Dedifferentiated amniotic fluid mesenchymal stem cell (primary cell): ENCODE results near the gene GRK5.

Source experiments
- DNase-seq: peaks from one replicate; pipeline ENCODE4 v3.0.0-alpha.2; 2016; ENCODE audit errors: extremely low spot score

The GRK5 gene

GRCh38 chr10:119316002-119316358, 108.6 kb downstream of the GRK5 start:
- no peak for DNase-seq

GRCh38 chr10:119316729-119317097, 109.3 kb downstream of the GRK5 start:
- peak; percentile 61 for DNase-seq

GRCh38 chr10:119318411-119319160, 111.2 kb downstream of the GRK5 start:
- no peak for DNase-seq

GRCh38 chr10:119319161-119319919, 112.0 kb downstream of the GRK5 start:
- DNase-seq, result no peak

GRCh38 chr10:119319920-119320258, 112.5 kb downstream of the GRK5 start:
- no peak for DNase-seq

- DNase-seq, result no peak
These were observed 113.6 kb downstream of the GRK5 start for GRCh38 chr10:119320981-119321380.

- no peak for DNase-seq
These were observed 116.0 kb downstream of the GRK5 start for GRCh38 chr10:119323085-119324016.

- DNase-seq, result no peak
These were observed 117.8 kb downstream of the GRK5 start for GRCh38 chr10:119325131-119325530.

GRCh38 chr10:119326167-119326566, 118.8 kb downstream of the GRK5 start:
- no peak for DNase-seq

GRCh38 chr10:119327096-119327745, 119.8 kb downstream of the GRK5 start:
- no peak for DNase-seq

GRCh38 chr10:119328223-119328622, 120.9 kb downstream of the GRK5 start:
- DNase-seq, result no peak

GRCh38 chr10:119330342-119330741, 123.0 kb downstream of the GRK5 start:
- DNase-seq, result no peak

GRCh38 chr10:119331061-119331460, 123.7 kb downstream of the GRK5 start:
- no peak for DNase-seq

- no peak for DNase-seq
These were observed 125.9 kb downstream of the GRK5 start for GRCh38 chr10:119333146-119333792.

GRCh38 chr10:119335671-119336353, 128.4 kb downstream of the GRK5 start:
- DNase-seq, result no peak

GRCh38 chr10:119336599-119336998, 129.2 kb downstream of the GRK5 start:
- no peak for DNase-seq

GRCh38 chr10:119337223-119337622, 129.9 kb downstream of the GRK5 start:
- no peak for DNase-seq

- DNase-seq, result no peak
These were observed 130.5 kb downstream of the GRK5 start for GRCh38 chr10:119337796-119338432.

- DNase-seq, result no peak
These were observed 131.7 kb downstream of the GRK5 start for GRCh38 chr10:119339109-119339508.

- DNase-seq, result no peak
These were observed 133.6 kb downstream of the GRK5 start for GRCh38 chr10:119340893-119341458.
